HG03175 (cell line): ENCODE measurements around the gene SURF1.

ENCODE experiments used
- ATAC-seq: cut with Tn5 transposase; IDR thresholded peaks from one replicate; pipeline ENCODE4 v1.9.1; 2021; ENCODE audit warnings: mild to moderate bottlenecking, moderate library complexity; ENCODE audit not compliant: unreplicated experiment

SURF1 gene

GRCh38 chr9:133366435-133366834, 10.1 kb upstream of the SURF1 start:
- no peak for ATAC-seq

GRCh38 chr9:133362359-133363044, 6.2 kb upstream of the SURF1 start:
- ATAC-seq, result no peak

- no peak for ATAC-seq
Observed at GRCh38 chr9:133361507-133362092, 5.3 kb upstream of the SURF1 start.

- ATAC-seq, result no peak
Observed at GRCh38 chr9:133360400-133361393, 4.4 kb upstream of the SURF1 start.

GRCh38 chr9:133359399-133360175, 3.3 kb upstream of the SURF1 start:
- ATAC-seq, result no peak

GRCh38 chr9:133357656-133358055, 1.4 kb upstream of the SURF1 start:
- no peak for ATAC-seq

GRCh38 chr9:133355881-133356357, 368 bp downstream of the SURF1 start:
- peak; percentile 35 for ATAC-seq

GRCh38 chr9:133354766-133355165, 1.5 kb downstream of the SURF1 start:
- ATAC-seq, result no peak

GRCh38 chr9:133353548-133353947, 2.7 kb downstream of the SURF1 start:
- no peak for ATAC-seq

- ATAC-seq, result no peak
Observed at GRCh38 chr9:133352635-133353340, 3.5 kb downstream of the SURF1 start.

- no peak for ATAC-seq
Observed at GRCh38 chr9:133351908-133352634, 4.2 kb downstream of the SURF1 start.

GRCh38 chr9:133351526-133351907, 4.8 kb downstream of the SURF1 start:
- ATAC-seq, result no peak

GRCh38 chr9:133349965-133350616, 6.2 kb downstream of the SURF1 start:
- no peak for ATAC-seq

GRCh38 chr9:133348718-133349573, 7.3 kb downstream of the SURF1 start:
- ATAC-seq, result no peak

- peak; percentile 78 for ATAC-seq
Observed at GRCh38 chr9:133347985-133348717, 8.1 kb downstream of the SURF1 start, which contains the start of the genes MED22 and RPL7A. TSS of gene MED22 (minus strand) at chr9:133348131. CDS start at chr9:133346662, 1,469 bp downstream. TSS of gene RPL7A (plus strand) at chr9:133348218. CDS start at chr9:133348244, 26 bp downstream.

GRCh38 chr9:133347515-133347984, 8.7 kb downstream of the SURF1 start:
- ATAC-seq, result peak; percentile 48
